Colon (tissue), 2 donors: ENCODE measurements around the gene RNF141.

Experiments
- FAIRE-seq: peaks from 2 replicates; lab custom pipeline; 2012; peaks lifted over from hg19 to GRCh38; lab: Jason Lieb, UNC
- donor health status: control.
- donor health status: control.

RNF141 gene

DNA sequence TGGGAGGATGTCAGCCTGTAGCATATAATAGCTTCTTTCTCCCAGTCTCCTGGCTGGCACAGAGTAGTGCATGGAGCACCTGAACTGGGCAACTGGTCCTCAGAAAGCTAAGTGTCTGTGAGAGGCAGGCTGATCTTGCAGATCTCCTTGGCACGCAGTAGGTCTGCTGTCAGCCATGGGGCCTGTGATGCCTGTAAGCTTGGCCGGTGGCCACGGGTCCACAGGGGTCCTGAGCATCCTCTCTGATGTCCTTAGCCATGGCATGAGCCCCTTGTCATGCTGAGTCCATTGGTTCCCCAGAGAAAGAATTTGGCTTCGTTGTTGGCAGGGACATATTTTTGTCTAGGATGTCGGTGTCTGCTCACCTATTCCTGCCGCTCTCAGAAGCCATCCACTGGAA is 61.0 kb downstream of the RNF141 start:
- no peak for FAIRE-seq

DNA sequence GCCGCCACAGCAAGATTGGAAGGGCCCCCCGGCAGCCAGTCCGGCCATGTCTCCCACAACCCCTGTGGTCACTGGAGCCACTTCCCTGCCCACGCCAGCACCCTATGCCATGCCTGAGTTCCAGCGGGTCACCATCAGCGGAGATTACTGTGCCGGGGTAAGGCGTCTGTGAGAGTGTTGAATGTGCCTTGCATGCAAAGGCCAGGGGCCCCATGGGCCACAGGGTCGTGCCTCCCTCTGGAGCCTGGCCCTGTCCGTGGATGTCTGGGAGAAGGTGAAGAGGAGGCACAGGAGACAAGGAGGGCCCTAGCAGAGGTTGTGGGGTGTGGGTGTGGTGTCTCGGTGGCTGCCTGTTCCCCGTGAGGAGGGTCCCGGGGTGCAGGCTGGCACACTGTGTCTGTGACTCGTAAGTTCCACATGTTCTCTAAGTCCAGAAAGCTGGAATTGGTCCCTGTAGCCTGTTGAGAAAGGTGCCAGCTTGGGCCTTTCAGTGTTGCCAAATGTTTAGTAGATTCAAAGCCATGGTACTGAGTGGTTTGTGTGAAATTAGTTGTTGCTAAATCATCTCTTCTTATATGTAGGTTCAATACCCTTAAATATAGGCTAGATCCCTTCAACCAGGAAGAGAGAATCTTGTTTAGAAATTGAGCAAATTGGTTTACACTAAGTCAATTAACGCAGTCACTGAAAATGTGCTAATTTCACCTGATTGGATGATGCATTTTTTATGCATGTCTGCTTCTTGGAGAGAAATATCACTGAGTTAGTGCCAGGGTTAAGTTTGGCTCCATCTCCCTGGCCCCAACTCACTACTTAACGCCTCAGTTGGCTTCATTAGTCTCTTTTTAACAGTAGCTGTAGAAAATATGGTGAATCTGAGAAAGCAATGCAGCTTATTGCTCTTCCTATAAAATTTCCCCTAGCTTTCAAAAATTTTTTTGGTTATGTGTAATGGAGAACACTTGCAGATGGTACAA is 62.1 kb downstream of the RNF141 start:
- no peak for FAIRE-seq

DNA sequence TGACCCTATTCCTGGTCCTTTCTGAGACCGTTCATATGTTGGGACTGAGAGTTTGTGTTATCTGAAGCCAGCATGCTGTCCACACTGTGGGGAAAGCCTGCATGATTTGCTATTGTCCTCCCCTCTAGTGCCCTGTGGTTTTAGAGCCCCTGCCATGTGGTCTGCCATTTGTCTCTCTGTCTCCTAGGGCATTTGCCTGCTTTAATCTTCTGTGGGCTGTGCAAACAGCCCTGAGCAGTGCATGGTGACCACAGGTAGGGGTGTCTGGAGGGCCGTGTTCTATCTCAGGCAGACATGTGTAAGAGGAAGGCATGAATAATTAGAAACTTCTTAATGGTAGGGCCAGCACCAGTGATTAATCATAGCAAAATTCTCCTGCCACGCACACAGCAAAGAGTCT is 62.9 kb downstream of the RNF141 start:
- FAIRE-seq: no peak

DNA sequence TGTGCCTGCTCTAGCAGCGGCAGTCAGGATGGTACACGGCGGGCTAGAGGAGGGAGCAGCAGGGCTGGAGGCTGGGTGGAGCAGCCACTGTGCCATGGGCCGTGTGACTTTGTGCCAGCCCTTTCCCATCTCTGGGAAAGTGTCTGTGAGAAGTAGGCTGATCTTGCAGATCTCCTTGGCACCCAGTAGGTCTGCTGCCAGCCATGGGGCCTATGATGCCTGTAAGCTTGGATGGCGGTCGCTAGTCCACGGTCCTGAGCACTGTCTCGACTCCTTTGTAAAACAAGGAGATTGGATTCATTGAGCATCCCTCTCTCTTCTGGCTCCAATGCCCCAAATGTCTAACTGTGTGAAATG is 63.3 kb downstream of the RNF141 start:
- no peak for FAIRE-seq

DNA sequence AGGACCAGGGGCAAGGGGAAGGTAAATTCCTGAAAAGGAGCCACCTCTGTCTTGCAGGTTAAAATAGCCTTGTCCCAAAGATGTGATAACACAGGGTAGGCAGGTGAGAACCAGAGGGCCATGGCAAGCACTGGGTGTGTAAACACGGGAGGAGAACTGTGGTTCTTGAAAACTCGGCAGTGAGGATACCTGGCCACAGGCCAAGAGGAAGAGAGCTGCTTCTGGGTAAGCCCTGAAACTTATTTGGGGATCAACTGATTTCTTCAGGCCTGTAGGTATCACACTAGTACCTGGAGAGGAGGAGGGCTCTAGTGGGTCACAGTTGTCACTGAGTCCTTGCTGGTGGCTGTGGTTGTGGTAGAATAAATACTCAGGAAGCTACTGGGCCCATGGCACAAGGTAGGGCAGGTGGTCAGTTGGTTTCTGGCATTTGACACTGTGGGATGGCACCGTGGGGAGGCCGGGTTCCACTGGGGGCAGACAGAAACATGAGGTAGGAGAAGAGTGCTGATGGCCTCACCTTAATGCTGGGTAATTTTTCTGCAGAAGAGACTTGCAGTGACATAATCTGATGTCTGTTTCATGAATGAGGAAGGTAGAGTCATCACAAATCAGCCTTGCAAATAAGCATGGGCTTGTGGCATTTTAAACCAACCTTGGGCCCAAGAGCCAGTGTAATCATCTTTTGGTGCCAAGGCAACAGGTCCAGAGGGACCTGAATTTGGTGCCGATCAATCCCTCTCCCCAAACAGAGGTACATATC is 63.9 kb downstream of the RNF141 start:
- no peak for FAIRE-seq

DNA sequence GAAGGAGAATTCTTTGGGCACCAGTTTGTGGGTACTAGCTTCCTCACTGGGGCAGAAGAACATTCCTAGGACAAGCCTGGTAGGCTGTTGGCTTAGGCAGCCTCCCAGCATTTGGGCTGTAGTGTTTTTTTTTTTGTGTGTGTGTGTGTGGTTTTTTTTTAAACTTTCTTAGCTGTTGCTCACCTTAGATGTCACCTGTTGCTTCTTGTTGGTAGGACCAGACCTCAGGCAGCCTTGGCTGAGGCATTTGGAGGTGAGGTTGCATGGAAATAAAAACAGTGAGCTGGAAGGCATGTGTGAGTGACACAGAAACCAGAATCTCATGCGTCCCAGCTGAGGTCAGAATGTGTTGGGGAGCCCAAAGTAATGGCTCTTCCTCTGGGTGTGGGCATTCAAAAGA is 64.6 kb downstream of the RNF141 start:
- FAIRE-seq: no peak

DNA sequence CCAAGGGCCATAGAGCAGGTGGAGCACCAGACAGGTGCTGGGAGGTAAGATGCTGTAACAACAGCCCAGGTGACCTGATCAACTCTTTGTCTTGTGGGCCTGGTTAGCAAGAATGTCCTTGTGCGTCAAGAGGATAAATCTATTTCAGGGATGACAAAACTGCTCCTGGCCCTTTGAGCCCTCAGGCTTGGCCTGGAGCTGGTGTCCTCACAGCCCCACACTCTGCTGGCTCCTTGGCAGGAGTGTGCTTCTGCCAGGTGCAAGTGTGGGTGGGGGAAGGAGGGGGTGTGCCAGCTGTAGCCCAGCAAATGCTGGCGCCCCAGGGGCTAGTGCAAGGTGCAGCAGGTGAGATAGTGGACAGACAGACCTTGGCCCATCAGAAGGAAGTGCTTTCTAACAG is 66.4 kb downstream of the RNF141 start:
- FAIRE-seq: no peak

DNA sequence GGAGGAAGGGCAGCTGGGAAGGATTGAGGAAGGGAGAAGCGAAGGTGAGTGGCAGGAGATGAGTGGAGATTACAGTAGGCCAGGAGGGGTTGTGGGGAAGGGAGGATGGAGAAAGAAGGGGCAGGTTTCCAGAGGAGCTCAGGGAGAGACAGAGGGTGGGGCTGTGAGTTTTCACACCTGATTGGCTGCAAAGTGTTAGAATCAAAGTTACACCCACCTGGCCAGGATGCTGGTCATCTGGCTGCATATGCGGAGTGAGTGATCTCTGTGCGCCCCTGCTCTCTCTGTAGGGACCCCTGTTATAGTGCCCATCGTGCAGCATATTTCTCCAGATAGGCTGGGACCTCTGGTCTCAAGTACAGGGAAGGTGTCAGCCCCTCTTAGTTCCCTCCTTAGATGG is 67.6 kb downstream of the RNF141 start:
- no peak for FAIRE-seq

DNA sequence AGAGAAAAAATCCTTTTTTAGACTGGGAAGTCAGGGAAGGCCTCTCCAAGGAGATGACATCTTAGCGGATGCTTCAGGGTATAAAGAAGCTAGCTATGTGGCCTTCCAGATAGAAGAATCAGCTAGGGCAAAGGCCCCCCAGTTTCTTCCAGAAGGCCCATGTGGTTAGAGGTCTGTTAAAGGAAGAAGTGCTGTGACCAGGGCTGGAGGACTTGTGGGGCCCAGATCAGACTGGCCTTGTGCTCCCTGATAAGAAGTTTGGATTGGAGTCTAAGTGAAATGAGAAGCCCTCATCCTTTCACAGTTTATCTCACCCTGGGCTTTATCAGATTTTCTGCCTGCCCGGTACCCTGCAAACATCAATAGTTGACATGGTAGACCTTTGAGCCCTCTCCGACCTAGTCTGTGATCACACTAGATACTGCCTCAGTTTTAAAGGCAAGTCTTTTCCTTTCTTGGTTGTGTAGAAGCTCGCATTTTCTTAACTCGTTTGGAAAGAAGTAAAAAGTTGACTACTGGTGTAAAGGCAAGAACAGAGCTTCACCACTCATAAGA is 78.2 kb downstream of the RNF141 start:
- FAIRE-seq: no peak
